ENCODE data around the gene RPS2.
A peak's percentile ranks its signal among the peaks of the same experiment; 100 is the strongest.
"Not testable (repeated sequence)": the region's sequence is repeated elsewhere in the genome, so short reads cannot be mapped to it uniquely, and the experiment has no call there.

Gene RPS2

GRCh38 chr16:1941162-1942046 is 23.2 kb downstream of the RPS2 start:
- no peak for DNase-seq

DNA sequence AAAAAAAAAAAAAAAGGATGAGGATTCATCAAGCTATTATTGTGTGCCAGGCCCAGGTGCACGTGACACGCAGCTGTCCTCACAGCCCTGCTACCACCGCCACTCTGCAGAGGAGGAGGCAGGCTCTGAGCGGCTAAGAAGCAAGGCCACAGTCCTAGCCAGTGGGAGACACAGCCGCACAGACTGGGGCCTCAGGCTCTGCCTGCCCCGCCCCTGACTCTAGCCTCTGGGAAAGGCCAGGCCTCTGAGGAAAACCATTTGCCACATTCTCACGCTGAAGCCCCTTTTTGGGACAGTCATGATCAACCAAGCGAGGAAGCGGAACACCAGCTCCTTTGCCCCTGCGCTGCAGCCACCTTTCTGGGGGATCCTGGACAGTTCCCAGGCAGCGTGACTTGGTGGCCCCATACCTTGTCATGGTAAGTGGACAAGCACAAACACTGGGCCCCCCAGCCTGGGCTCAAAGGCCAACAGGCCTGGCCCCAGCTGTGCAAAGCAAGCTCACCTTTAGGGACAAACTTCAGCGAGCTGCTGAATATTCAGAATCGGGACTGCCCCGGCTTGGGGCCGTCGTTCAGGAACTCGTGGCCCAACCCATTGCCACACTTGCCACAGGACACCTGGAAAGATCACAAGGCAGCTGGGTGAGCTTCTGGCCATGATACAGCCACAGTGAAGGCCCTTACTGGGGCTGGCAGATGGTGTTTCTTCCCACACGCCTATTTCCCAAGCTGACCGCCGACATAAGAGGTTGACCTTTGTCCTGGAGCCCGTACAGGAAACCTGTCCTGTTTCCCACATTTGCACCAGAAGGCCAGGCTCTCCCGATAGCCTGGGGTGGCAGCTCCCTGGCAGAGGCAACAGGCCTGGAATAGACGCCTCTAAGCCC is 24.1 kb downstream of the RPS2 start:
- no peak for DNase-seq

DNA sequence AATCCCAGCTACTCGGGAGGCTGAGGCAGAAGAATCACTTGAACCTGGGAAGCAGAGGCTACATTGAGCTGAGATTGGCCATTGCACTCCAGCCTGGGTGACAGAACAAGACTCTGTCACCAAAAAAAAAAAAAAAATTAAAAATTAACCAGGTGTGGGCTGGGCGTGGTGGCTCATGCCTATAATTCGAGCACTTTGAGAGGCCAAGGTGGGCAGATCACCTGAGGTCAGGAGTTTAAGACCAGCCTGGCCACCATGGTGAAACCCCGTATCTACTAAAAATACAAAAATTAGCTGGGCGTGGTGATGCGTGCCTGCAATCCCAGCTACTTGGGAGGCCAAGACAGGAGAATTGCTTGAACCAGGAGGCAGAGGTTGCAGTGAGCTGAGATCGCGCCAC is 24.8 kb downstream of the RPS2 start:
- DNase-seq: not testable (repeated sequence)

DNA sequence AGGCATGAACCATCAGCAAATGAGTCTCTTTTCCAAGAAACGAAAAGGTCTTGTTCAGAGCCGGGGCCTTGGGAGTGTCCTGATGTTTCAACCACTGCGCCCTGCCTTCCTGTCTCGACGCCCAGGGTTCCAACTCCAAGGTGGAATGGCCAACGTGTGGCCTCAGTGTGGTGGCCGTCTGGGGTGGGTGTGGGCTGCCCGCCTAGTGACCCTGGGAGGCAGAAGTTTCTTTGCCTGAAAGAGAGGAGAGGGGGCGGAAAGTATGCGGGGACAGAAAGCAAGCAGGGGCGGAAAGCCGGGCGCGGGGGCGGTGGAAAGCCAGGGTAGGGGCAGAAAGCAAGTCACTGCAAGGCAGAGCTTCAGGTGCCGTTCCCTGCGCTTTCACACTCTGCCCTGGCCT is 25.7 kb downstream of the RPS2 start:
- no peak for DNase-seq

GRCh38 chr16:1938316-1938715 is 26.3 kb downstream of the RPS2 start:
- no peak for DNase-seq

GRCh38 chr16:1936945-1937479 is 27.6 kb downstream of the RPS2 start:
- no peak for DNase-seq

DNA sequence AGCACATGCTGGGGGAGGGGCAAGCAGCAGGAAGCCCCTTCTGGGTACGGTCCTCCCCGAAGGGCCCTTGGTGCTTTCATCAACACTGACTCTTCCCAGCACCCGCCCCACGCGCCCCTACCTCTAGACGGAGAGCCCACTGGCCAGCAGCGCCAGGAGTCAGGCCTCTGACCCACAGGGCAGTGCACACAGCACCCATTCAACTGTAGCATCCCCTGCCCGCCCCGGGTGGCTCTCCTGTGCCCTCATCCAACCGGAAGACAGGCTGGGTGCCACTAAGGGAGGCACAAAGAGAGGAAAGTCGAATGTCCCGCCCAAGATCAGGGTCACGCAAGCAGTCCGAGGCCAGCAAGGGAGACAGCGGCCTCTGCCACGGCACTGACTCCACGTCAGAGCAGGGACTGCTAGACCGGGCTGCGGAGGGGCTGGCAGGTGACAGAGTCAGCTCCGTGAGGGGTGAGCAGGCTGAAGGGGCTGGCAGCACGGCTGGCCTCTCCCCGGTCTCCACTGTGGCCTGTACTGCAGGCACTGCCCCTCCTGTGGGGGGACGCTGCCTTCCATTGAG is 31.4 kb downstream of the RPS2 start:
- no peak for DNase-seq

GRCh38 chr16:1932050-1933028 is 32.3 kb downstream of the RPS2 start:
- no peak for DNase-seq

GRCh38 chr16:1930338-1930720 is 34.3 kb downstream of the RPS2 start:
- no peak for DNase-seq

- peak; percentile 77 for DNase-seq
These were observed 34.9 kb downstream of the RPS2 start for GRCh38 chr16:1929578-1930337.

GRCh38 chr16:1929105-1929504 is 35.5 kb downstream of the RPS2 start:
- peak; percentile 27 for DNase-seq

- DNase-seq: no peak
These were observed 38.4 kb downstream of the RPS2 start for GRCh38 chr16:1926271-1926670.

DNA sequence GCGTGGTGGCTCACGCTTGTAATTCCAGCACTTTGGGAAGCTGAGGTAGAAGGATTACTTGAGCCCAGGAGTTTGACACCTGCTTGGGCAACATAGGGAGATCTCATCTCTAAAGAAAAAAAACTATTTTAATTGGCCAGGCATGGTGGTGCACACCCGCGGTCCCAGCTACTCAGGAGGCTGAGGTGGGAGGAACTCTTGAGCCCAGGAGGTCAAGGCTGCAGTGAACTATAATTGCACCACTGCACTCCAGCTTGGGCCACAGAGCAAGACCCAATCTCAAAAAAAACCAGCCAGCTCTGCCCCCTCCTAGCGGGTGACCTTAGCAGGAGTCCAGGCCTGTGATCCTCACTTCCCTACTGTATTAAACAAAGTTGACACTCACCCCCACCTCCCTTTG is 40.5 kb downstream of the RPS2 start:
- DNase-seq: no peak

- peak; percentile 63 for DNase-seq
These were observed 41.2 kb downstream of the RPS2 start for GRCh38 chr16:1923299-1924034.

- no peak for DNase-seq
These were observed 42.3 kb downstream of the RPS2 start for GRCh38 chr16:1922357-1922756.

GRCh38 chr16:1920727-1921171 is 43.9 kb downstream of the RPS2 start:
- DNase-seq: no peak

- DNase-seq: not testable (repeated sequence)
These were observed 44.5 kb downstream of the RPS2 start for GRCh38 chr16:1920122-1920521.

GRCh38 chr16:1919327-1919998 is 45.2 kb downstream of the RPS2 start:
- DNase-seq: no peak
